Posterior cingulate gyrus (tissue), 11 donors: ENCODE results near the gene SHCBP1.
A peak's percentile ranks its signal among the peaks of the same experiment; 100 is the strongest.

ENCODE experiments used
- DNase-seq, 10 donors: peaks; one replicate each; pipeline versions ENCODE4 v3.0.0 to v3.0.0-alpha.2; 2020 to 2021; ENCODE audit warnings: mixed read lengths in 3 of 10
- intact Hi-C: fragments of 100-400 bp; cut with DNase I; formaldehyde crosslinking; loops from one replicate; pipeline ENCODE4 v1.15.1; 2023

Gene SHCBP1

DNA sequence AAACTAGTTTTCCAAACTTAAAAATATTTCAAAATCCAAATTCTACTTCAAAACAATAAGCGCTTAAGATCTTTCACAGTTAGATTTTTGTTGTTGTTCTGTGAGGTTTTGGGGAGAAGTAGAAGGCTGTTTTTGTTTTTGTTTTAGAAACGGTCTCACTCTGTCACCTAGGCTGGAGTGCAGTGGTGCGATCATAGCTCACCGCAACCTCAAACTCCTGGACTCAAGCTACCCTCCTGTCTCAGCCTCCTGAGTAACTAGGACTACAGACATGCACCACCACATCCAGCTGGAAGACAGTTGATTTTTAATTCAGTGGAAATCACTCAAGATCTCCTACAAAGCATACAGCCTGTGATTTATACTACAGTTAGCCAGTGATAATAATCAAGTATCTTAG, 2.7 kb downstream of the SHCBP1 start:
- intact Hi-C loops = no loop called here
- DNase-seq = no peak

DNA sequence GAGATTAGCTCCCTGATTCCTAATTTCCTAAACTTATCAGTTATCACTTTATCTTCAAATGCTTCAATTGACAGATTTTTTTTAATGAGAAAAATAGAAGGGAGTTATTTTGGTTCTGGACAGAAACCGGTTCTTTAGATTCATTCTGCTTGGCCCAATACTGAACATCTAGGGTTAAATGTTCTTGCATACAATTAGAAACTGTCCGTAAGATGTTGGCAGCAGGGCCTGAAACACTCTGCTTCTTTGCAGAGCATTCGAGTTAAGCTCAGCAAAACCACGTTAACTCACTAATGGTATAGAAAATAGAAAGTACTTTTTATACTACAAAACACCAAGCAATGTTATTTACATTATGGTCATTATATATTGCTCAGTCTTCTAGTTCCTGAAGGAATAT, 7.2 kb downstream of the SHCBP1 start:
- intact Hi-C loops = no loop called here
- DNase-seq = no peak

- DNase-seq = no peak
- intact Hi-C loops = no loop called here
Measured at GRCh38 chr16:46613352-46613751, 7.8 kb downstream of the SHCBP1 start.

DNA sequence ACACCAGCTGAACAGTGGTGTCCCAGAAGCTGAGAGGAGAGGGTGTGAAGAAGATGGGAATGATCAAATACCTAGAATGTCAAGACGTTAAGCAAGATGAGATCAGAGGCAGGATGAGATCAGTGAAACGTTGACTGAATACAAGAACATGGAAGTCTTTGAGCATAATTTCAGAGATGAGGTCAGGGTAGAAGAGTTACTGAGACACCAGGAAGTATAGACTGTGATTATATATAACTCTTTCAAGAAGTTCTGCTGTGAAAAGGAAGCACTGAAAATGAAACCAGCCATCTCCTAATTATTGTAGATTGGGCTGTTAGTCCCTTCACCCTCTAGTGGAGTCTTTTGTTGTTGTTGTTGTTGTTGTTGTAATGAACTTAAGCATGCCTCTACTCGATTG, 9.1 kb downstream of the SHCBP1 start:
- intact Hi-C loops = no loop called here
- no peak for DNase-seq

DNA sequence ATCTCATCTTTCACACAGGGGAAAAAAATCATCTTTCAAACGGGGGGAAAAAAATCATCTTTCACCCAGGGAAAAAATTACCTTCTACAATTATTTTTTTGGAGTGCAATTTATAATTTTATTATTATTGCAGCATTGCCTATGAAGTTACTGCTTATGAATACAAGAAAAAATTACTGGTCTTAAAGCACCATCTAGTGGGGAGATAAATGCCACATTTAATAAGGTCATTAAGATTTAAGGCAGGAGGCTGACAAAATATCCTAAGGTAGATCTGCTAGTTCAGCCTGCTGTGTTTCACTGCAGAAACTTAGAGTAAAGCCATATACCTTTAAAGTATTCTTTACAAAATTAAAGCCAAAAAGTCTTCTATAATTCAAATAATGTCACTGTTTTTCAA, 13.7 kb downstream of the SHCBP1 start:
- intact Hi-C loops = loop anchor here (1.0 kb wide), 1 partner anchor 53 kb away; no protein-coding TSS in a partner anchor
- DNase-seq = no peak

- intact Hi-C loops = no loop called here
Measured at GRCh38 chr16:46606231-46606630, 14.9 kb downstream of the SHCBP1 start.

GRCh38 chr16:46591257-46591656, 29.9 kb downstream of the SHCBP1 start:
- DNase-seq = no peak
- intact Hi-C loops = no loop called here

More at GRCh38 chr16:46606231-46606630, 14.9 kb downstream of the SHCBP1 start:
- DNase-seq = no peak

DNA sequence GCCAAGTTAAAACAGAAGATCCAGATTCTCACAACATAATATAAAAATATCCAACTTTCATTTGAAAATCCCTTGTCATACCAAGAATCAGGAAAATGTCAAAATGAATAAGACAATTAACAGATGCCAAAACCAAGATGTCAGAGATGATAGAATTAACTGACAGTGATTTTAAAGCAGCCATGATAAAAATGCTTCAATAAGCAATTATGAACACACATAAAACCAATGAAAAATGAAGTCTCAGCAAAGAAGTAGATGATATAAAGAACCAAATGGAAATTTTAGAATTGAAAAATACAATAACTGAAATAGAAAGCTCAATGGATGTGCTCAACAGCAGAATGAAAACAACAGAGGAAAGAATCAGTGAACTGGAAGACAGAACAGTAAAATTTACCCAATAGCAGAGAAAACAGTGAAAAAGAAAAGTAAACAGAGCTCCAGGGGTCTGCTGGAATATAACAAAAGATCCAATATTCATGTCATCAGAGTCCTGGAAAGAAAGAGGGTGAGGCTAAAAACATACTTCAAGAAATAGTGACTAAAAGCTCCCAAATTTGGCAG, 35.1 kb downstream of the SHCBP1 start:
- no peak for DNase-seq
- intact Hi-C loops = no loop called here

DNA sequence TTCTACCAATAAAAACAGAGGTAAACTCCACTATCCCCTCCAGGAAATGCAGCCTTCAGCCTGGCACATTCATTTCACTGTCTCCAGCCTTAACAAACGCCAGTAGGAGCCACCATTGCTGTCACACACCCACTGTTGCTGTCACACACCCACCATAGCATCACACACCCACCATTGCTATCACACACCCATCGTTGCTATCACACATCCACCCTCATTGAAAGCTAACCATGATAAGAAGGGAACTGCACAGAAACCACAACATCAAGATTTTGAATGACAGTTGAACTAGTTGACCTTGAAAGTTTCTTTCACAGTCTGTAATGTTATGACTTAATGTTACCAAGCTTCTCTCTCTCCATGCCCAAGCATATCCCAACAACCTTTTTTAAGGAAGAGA, 38.1 kb downstream of the SHCBP1 start:
- no peak for DNase-seq
- intact Hi-C loops = no loop called here

DNA sequence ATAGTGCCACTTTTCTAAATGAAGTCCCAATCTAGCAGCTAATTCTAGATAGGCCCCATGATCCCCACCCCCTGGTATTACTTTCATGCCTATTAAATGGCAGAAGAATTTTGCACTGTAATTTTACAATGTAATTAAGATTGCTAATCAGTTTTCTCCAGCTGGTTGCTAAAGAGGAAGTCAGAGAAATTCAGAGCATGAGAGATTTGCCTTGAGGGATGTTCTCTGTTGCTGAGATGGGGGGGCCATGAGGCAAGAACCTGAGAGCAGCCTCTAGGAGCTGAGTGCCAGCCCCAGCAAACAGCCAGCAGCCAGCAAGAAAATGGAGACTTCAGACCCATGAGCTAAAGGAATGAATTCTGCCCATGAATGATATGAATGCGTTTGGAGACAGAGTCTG, 38.9 kb downstream of the SHCBP1 start:
- intact Hi-C loops = no loop called here
- DNase-seq = no peak

DNA sequence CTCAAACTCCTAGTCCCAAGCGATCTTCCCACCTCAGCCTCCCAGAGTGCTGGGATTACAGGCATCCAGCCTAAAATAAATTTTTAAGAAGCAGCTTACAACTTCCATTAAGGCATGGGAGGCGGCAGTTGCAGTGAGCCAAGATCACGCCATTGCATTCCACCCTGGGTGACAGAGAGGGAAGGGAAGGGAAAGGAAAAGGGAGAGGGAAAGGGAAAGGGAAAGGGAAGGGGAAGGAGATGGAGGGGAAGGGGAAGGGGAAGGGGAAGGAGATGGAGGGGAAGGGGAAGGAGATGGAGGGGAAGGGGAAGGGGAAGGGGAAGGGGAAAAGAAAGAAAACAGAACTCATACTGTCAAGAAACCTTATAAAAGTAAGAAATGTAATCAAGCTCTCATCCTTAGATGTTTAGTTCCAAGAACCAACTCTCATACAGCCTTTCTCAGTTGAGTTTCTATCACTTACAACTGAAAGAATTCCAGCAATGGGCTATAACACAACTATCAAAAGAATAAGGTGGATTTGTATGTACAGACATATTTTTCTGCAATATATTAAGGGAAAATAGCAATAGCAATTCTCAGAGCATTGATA, 43.1 kb downstream of the SHCBP1 start:
- intact Hi-C loops = no loop called here
- DNase-seq = no peak

GRCh38 chr16:46573834-46574159, 47.4 kb downstream of the SHCBP1 start:
- no peak for DNase-seq
- intact Hi-C loops = no loop called here

DNA sequence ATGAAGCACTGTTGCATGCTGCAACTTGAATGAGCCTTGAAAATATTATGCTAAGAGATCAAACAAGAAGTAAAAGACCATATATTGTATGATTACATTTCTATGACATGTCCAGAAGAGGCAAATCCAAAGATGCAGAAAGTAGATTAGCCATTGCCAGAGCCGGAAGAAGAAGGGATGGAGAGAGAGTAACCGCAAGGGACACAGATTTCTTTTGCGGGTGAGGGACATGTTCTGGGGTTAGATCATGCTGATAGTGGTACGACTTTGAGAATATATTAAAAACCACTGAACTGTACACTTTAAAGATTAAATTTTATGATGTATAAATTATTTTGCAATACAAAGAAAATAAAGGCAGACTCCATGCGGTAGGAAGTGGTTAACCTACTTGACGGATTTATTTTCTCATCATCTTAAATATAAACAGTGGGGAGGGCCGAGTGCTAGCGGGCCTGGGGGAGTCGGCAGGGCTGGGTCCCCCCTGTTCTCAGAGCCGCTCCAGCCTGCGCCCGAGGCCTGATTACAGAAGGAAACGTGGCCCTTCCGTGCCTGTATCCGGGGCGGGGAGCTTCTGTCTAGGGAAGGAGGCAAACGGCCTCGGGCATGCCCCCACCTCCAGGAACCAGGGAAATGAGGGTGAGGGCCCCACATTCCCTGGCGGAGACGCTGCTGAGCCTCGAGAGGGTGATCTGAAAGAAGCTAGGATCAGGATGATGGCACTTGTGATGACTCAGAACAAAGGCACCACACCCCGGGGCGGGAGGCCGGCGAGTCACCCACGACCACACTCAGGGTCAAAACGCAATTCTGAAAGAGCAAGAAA, 48.0 kb downstream of the SHCBP1 start:
- DNase-seq = peak in 2 of 10 donors; percentile 48 to 72
- intact Hi-C loops = no loop called here

DNA sequence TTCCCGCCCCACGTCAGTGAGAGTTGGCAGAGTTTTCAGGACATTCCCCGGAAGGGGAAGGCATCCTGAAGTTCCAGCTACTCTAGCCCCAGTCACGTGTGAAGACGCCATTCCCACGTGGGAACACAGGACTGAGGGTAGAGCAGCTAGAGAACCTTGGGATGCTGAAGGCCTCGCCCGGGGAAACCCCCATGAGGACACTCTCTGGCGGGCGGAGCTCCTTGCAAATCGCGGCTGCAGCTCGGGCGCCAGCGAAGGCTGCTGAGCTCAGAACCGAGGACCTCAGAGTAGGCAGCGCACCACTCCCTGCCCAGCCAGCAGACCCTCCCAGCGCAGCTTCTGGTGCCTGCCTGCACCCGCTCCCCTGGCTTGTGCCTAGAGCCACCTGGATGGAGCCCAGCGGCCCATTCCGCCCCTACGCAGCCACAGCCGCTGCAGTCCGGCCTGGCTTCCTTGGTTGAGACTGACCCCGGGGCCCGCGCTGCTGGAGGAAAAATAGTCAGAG, 51.9 kb downstream of the SHCBP1 start:
- intact Hi-C loops = no loop called here
- DNase-seq = peak in 1 of 10 donors; percentile 72

GRCh38 chr16:46568472-46569230, 52.5 kb downstream of the SHCBP1 start:
- intact Hi-C loops = no loop called here
- DNase-seq = peak in 2 of 10 donors; percentile 72 to 82

DNA sequence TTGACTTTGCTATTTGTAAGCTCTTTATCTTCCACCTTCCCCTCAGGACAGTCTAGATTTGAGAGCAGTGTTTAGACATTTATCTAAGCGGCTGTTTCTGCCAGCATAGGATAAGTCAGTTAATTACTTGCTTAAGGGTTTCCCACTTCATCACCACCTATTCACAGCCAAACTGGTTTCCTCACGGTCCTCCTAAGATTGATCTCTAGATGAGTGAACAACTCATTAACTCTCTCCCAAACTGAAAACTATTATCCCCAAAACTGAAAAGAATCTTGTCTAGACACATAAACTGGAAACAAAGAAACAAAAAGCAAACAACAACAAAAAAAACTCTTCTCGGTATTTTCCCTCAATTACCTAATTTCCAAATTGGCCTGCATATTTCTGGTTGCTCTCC, 58.2 kb downstream of the SHCBP1 start:
- no peak for DNase-seq
- intact Hi-C loops = no loop called here

DNA sequence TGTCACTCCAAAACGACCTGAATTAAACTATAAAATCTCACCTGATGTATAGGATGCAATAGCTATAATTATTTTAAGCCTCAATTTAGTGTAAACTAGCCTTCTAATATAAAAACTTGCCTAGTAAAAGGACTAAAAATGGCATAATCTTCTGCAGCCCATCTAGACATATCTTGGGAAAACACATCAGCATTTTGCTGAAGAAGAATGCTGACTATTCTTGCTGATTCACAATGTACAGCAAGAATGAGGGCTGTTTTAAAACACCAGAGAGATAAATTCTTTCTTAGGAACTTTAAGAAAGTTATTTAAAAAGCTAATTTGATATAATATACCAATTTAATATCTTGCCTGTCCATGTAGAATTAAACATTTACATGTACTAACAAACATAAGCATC, 63.2 kb downstream of the SHCBP1 start:
- intact Hi-C loops = no loop called here
- no peak for DNase-seq

DNA sequence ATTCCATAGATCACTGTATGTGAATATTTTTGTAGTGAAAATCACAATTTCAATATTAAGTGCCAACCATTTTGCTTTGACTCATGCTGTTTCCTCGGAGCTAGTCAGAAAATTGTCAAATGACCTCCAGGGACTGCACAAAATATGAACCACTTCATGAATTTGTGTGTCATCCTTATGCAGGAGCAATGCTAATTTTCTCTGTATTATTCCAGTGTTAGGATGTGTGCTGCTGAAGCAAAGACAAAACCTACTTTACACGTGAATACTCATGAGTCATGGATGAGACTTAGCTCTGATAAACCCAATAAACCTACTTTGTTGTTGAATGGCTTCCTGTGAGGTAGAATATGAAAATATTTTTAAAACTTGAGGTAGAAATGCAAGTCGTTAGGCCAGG, 65.2 kb downstream of the SHCBP1 start:
- intact Hi-C loops = no loop called here
- DNase-seq = no peak

- intact Hi-C loops = loop anchor here (1.0 kb wide), 1 partner anchor 53 kb away; no protein-coding TSS in a partner anchor
- peak in 8 of 10 donors; percentile 46 to 93 (median 66) for DNase-seq
Measured at GRCh38 chr16:46554435-46554834, 66.7 kb downstream of the SHCBP1 start.

- intact Hi-C loops = no loop called here
- no peak for DNase-seq
Measured at GRCh38 chr16:46549477-46549876, 71.7 kb downstream of the SHCBP1 start.
